Measurements from ENCODE around the gene SPRR3.

DNA sequence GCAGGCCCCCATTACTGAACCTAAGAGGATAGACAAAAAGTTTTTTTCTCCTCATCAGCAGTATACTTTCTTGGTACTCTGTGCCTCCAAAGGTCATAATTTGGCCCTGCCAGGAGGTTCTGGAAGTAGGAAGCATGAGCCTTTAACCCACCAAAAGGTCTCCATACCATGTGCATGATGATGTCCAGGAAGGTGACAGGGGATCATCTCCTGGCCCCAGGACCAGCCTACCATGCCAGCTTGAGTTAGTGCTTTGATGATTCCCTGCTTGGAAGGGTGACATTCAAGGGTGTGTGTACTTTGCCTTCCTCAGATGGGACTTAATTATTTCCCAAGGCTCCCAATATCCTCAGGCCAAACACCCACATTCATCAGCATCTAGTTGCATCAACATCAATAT is 23.9 kb upstream of the SPRR3 start:
- TF ChIP-seq CTCF (IDR thresholded peaks at IDR 0.05) (no peak), POLR2A (IDR thresholded peaks at IDR 0.05) (no peak), EP300 (IDR thresholded peaks at IDR 0.05) (no peak)

Data from tibial nerve (tissue), 4 donors.